Measurements from ENCODE around the gene POFUT1. TPM values are rescaled to one million over a fixed set of nuclear protein-coding genes. Genes with fewer than 3 reads are reported as not detected.

POFUT1 gene
- total RNA-seq, 1 experiment from 2014 or later, result 41.9 TPM

DNA sequence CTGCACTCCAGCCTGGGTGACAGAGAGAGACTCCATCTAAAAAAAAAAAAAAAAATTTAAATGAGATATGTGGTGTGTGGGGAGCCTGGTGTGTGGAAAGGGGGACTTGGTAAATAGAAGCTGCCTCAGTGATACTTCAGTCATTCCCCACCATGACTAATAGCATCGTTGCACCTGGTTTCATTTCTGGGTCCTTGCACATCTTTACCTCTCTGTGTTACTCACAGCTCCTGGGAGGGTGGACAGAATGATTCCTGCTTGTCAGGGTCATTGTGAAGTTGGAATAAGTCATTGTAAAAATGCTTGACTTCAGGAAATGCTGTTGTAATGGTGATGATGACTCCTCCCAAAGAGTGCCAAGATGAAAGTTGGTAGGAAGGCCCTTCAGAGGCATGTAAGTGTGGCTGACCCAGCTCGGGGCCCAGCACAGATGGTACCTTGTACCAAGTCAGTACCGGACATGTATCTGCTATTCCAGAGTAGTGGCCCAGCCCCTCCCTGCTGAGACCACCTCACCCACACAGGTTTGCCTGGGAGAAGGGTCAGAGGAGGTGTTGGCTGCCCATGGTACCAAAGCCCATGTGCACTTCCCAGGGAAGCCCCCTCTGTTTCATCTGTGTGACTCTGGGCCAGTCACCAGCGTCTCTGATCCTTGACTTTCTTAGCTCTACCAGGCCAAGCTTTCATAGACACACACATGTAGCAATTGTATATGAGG, 48.6 kb upstream of the POFUT1 start:
- POLR2A ChIA-PET (ENCODE audit: unreplicated experiment), result no interaction called here

DNA sequence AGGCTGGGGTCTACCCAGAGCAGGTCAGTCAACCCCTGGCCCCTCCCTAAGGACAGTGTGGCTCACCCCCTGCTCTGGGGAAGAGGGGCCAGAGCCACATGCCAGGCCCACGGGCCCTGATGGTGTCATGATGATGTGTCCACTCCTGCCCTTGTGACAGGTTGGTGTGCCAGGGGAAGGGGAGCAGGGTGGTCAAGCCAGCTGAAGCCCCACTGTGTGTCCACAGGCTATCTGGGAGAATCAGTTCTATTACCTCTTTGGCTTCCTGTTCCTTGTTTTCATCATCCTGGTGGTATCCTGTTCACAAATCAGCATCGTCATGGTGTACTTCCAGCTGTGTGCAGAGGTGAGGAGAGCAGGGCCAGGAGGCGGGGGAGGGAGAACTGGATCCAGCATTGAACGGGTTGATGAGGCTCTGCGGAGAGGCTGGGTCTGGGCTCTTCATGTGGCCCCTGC, 47.9 kb upstream of the POFUT1 start:
- no peak for ATAC-seq
- CTCF ChIA-PET, result no interaction called here
- intact Hi-C loops (cut with micrococcal nuclease), result no loop called here

More for the DNA sequence above, 48.6 kb upstream of the POFUT1 start:
- intact Hi-C loops (cut with micrococcal nuclease), result no loop called here
- ATAC-seq (no peak), DNase-seq (no peak)
- Histone ChIP-seq H4K20me1 (ENCODE audit: low read length) (no peaks in the 10 kb centered on the region), H3K27ac (ENCODE audit: low read length) (no peak overlapping the region), H3K4me2 (ENCODE audit: low read length) (no peak overlapping the region), H3K79me2 (ENCODE audit: low read length) (no peaks in the 10 kb centered on the region), H2AFZ (ENCODE audit: low read length) (no peak overlapping the region), H3K4me1 (ENCODE audit: insufficient read depth, low read length) (peaks cover 13% of the 10 kb centered on the region), H3K9me3 (ENCODE audit: low read length) (no peaks in the 10 kb centered on the region), H3K36me3 (ENCODE audit: low read depth, low read length) (peaks cover 42% of the 10 kb centered on the region), H3K27me3 (ENCODE audit: low read length) (no peaks in the 10 kb centered on the region), H3F3A (ENCODE audit: low read length, unreplicated experiment) (no peaks in the 10 kb centered on the region), H3K9ac (ENCODE audit: low read length) (no peak overlapping the region), H3K9me2 (replicated peaks; ENCODE audit: low read length) (no peaks in the 10 kb centered on the region), H3K4me3 (ENCODE audit: low read length) (no peak overlapping the region)
- CTCF ChIA-PET, result no interaction called here
- no TSS peak for BruUV-seq (replicated peaks)
- TF ChIP-seq EZH2 (IDR thresholded peaks at IDR 0.05; ENCODE audit: low read length, unreplicated experiment) (no peak), EZH2phosphoT487 (IDR thresholded peaks at IDR 0.05; ENCODE audit: borderline replicate concordance, low read length) (no peak)
- TF ChIP-seq, protein P1, sequence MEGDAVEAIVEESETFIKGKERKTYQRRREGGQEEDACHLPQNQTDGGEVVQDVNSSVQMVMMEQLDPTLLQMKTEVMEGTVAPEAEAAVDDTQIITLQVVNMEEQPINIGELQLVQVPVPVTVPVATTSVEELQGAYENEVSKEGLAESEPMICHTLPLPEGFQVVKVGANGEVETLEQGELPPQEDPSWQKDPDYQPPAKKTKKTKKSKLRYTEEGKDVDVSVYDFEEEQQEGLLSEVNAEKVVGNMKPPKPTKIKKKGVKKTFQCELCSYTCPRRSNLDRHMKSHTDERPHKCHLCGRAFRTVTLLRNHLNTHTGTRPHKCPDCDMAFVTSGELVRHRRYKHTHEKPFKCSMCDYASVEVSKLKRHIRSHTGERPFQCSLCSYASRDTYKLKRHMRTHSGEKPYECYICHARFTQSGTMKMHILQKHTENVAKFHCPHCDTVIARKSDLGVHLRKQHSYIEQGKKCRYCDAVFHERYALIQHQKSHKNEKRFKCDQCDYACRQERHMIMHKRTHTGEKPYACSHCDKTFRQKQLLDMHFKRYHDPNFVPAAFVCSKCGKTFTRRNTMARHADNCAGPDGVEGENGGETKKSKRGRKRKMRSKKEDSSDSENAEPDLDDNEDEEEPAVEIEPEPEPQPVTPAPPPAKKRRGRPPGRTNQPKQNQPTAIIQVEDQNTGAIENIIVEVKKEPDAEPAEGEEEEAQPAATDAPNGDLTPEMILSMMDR (conservative IDR thresholded peaks at IDR 0.05; ENCODE audit: low read depth, low read length), result no peak

DNA sequence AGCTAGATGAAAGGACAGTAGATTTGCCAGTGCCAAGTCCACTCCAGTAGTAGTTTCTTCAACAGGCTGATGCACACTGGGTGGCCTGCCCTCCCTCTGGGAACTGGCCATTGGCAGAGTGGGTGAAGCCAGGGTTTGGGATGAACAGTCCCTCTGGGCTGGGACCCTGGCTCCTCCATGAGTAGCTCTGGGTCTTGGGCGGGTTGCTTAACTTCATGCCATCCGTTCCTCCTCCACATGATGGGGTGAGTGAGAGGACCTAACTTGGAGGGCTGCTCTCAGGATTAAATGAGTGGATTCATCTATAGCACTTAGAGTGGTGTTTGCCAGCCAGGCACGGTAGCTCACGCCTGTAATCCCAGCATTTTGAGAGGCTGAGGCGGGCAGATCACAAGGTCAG, 47.3 kb upstream of the POFUT1 start:
- no peaks in the 10 kb centered on the region for H3K27me3 ChIP-seq (ENCODE audit: low read length)
- CTCF ChIA-PET, result no interaction called here
- POLR2A ChIA-PET (ENCODE audit: unreplicated experiment), result no interaction called here
- H3K79me2 ChIP-seq (ENCODE audit: low read length), result no peaks in the 10 kb centered on the region
- no peak overlapping the region for H2AFZ ChIP-seq (ENCODE audit: low read length)
- H3K4me3 ChIP-seq (ENCODE audit: low read length), result no peak overlapping the region
- no peak for DNase-seq
- peaks cover 5% of the 10 kb centered on the region for H3K4me1 ChIP-seq (ENCODE audit: insufficient read depth, low read length)
- TF ChIP-seq EZH2 (IDR thresholded peaks at IDR 0.05; ENCODE audit: low read length, unreplicated experiment), result no peak
- TF ChIP-seq EZH2phosphoT487 (IDR thresholded peaks at IDR 0.05; ENCODE audit: borderline replicate concordance, low read length), result no peak
- TF ChIP-seq, protein P1 (conservative IDR thresholded peaks at IDR 0.05; ENCODE audit: low read depth, low read length), result no peak
- no peaks in the 10 kb centered on the region for H3F3A ChIP-seq (ENCODE audit: low read length, unreplicated experiment)
- H4K20me1 ChIP-seq (ENCODE audit: low read length), result no peaks in the 10 kb centered on the region
- no peak overlapping the region for H3K4me2 ChIP-seq (ENCODE audit: low read length)
- no peak for ATAC-seq
- H3K9me3 ChIP-seq (ENCODE audit: low read length), result no peaks in the 10 kb centered on the region
- intact Hi-C loops (cut with micrococcal nuclease), result no loop called here
- H3K27ac ChIP-seq (ENCODE audit: low read length), result no peak overlapping the region
- H3K9me2 ChIP-seq (replicated peaks; ENCODE audit: low read length), result no peaks in the 10 kb centered on the region
- BruUV-seq (replicated peaks), result no TSS peak
- H3K9ac ChIP-seq (ENCODE audit: low read length), result no peak overlapping the region
- peaks cover 47% of the 10 kb centered on the region for H3K36me3 ChIP-seq (ENCODE audit: low read depth, low read length)

More for the DNA sequence above, 47.9 kb upstream of the POFUT1 start:
- Histone ChIP-seq H3K27ac (ENCODE audit: low read length) (no peak overlapping the region), H3K79me2 (ENCODE audit: low read length) (no peaks in the 10 kb centered on the region), H3K9me3 (ENCODE audit: low read length) (no peaks in the 10 kb centered on the region), H4K20me1 (ENCODE audit: low read length) (no peaks in the 10 kb centered on the region), H3F3A (ENCODE audit: low read length, unreplicated experiment) (no peaks in the 10 kb centered on the region), H3K4me1 (ENCODE audit: insufficient read depth, low read length) (peaks cover 10% of the 10 kb centered on the region), H3K36me3 (ENCODE audit: low read depth, low read length) (peaks cover 47% of the 10 kb centered on the region), H3K4me3 (ENCODE audit: low read length) (no peak overlapping the region), H3K27me3 (ENCODE audit: low read length) (no peaks in the 10 kb centered on the region), H3K4me2 (ENCODE audit: low read length) (no peak overlapping the region), H3K9ac (ENCODE audit: low read length) (no peak overlapping the region), H2AFZ (ENCODE audit: low read length) (no peak overlapping the region), H3K9me2 (replicated peaks; ENCODE audit: low read length) (no peaks in the 10 kb centered on the region)
- TF ChIP-seq EZH2phosphoT487 (IDR thresholded peaks at IDR 0.05; ENCODE audit: borderline replicate concordance, low read length), result no peak
- TF ChIP-seq, protein P1 (conservative IDR thresholded peaks at IDR 0.05; ENCODE audit: low read depth, low read length), result no peak
- no peak for TF ChIP-seq EZH2 (IDR thresholded peaks at IDR 0.05; ENCODE audit: low read length, unreplicated experiment)
- no peak for DNase-seq
- BruUV-seq (replicated peaks), result no TSS peak
- POLR2A ChIA-PET (ENCODE audit: unreplicated experiment), result no interaction called here
